Kidney epithelial cell (primary cell): ENCODE measurements around the gene SLC41A1. TPM values are rescaled to one million over a fixed set of nuclear protein-coding genes. Genes with fewer than 3 reads are reported as not detected.
A peak's percentile ranks its signal among the peaks of the same experiment; 100 is the strongest.

Source experiments
- DNase-seq: peaks from one replicate; pipeline ENCODE4 v3.0.0-alpha.2; 2010; ENCODE audit warnings: low read depth
- H3K27me3 ChIP-seq: 2 replicates; pipeline ENCODE4 v1.6.0; 2011; ENCODE audit warnings: low read length; ENCODE audit not compliant: control insufficient read depth, insufficient read depth
- H3K36me3 ChIP-seq: 2 replicates; pipeline ENCODE4 v1.5.1; 2011; ENCODE audit warnings: low read length; ENCODE audit not compliant: control insufficient read depth, insufficient read depth
- H3K4me3 ChIP-seq: 2 replicates; pipeline ENCODE4 v1.5.1; 2011; ENCODE audit warnings: low read depth, mild to moderate bottlenecking, control low read depth, low read length
- total RNA-seq: library from RNA; depleted of rRNA; stranded (reverse); fragments of >200 nt; gene quantifications from 2 replicates; pipeline ENCODE4 v1.2.3, GENCODE V29; 2015
- TF ChIP-seq, protein P1 (sequence below): IDR thresholded peaks from 2 replicates; pipeline ENCODE4 v1.5.1; 2011; ENCODE audit warnings: mild to moderate bottlenecking, moderate library complexity, low read length, control low read depth, inconsistent platforms; ENCODE audit not compliant: insufficient read depth, poor library complexity, severe bottlenecking

SLC41A1 gene
- total RNA-seq, 1 donor from 2014 or later: 20.9 TPM

DNA sequence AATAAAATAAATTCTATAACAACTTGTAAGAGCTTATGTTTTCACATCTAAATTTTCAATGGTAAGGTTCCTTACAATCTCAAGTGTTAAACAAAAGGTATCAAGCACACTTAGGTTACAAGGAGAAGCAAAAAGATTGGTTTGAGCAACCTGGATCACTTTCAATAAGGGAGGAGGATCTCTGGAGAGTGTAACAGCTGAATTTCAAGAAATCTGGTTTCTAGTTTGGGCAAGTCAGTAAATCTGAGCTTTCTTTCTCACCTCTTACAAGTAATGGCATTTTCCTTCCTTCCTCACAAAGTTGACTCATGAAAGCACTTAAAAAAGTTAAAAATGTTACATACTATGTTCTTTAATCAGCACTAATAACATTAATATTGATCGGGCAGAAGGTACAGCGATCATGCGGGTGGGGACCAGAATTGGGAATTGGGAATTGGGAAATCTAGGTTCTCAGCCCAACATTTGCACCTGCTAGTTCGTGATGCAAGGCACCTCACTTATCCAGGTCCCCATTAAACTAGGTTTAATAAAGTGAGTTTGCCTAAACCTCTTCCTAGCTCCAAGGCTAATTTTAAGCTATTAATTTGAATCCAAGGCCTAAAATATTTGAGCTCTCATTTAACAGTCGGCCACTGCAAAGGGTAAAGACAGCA is 66.1 kb downstream of the SLC41A1 start:
- DNase-seq: no peak
- no peaks in the 10 kb centered on the region for H3K27me3 ChIP-seq

DNA sequence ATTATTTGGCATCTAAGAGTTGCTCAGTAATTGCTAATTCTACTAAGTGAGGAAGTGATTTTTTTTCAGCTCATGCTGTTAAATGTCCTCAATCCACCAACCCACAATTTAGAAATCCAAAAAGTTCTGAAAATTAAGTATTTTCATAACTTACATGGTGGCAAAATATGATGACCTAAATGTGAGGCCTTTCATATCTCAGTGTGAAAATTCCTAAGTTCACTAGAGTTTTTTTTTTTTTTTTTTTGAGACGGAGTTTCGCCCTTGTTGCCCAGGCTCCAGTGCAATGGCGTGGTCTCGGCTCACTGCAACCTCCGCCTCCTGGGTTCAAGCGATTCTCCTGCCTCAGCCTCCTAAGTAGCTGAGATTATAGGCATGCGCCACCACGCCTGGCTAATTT is 68.6 kb downstream of the SLC41A1 start:
- H3K36me3 ChIP-seq: no peaks in the 10 kb centered on the region
- DNase-seq: no peak
- TF ChIP-seq, protein P1, sequence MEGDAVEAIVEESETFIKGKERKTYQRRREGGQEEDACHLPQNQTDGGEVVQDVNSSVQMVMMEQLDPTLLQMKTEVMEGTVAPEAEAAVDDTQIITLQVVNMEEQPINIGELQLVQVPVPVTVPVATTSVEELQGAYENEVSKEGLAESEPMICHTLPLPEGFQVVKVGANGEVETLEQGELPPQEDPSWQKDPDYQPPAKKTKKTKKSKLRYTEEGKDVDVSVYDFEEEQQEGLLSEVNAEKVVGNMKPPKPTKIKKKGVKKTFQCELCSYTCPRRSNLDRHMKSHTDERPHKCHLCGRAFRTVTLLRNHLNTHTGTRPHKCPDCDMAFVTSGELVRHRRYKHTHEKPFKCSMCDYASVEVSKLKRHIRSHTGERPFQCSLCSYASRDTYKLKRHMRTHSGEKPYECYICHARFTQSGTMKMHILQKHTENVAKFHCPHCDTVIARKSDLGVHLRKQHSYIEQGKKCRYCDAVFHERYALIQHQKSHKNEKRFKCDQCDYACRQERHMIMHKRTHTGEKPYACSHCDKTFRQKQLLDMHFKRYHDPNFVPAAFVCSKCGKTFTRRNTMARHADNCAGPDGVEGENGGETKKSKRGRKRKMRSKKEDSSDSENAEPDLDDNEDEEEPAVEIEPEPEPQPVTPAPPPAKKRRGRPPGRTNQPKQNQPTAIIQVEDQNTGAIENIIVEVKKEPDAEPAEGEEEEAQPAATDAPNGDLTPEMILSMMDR: no peak
- H3K4me3 ChIP-seq: no peak overlapping the region
- no peaks in the 10 kb centered on the region for H3K27me3 ChIP-seq

More for the DNA sequence above, 66.1 kb downstream of the SLC41A1 start:
- Histone ChIP-seq H3K4me3 (peak overlapping the region; percentile 10), H3K36me3 (no peaks in the 10 kb centered on the region)
- TF ChIP-seq, protein P1: no peak

DNA sequence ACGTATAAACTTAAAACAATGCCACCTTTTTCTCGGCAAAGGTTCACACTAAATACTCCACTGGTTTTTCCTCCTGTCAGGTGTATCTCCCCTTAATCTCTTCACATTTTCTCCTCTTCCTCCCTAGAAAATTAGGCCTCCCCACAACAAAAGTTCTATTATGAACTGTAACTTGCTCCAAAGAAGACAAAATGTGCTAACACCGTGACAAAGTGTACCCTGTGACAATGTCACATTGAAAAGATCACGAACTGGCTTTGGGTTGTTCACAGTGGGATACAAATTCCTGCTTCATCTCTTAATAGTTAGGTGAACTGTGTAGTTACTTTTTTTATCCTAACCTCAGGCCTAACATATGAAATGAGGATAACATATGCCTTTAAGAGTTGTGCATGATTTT is 69.0 kb downstream of the SLC41A1 start:
- no peak overlapping the region for H3K4me3 ChIP-seq
- no peaks in the 10 kb centered on the region for H3K36me3 ChIP-seq
- TF ChIP-seq, protein P1: no peak
- DNase-seq: no peak
- no peaks in the 10 kb centered on the region for H3K27me3 ChIP-seq

- H3K36me3 ChIP-seq: no peaks in the 10 kb centered on the region
- DNase-seq: no peak
- TF ChIP-seq, protein P1: no peak
- no peaks in the 10 kb centered on the region for H3K27me3 ChIP-seq
- H3K4me3 ChIP-seq: no peak overlapping the region
Measured at GRCh38 chr1:205741681-205742080, 71.3 kb downstream of the SLC41A1 start.

- TF ChIP-seq, protein P1: peak; percentile 16
Measured at GRCh38 chr1:205739348-205740160, 73.4 kb downstream of the SLC41A1 start.

More at GRCh38 chr1:205739348-205740160, 73.4 kb downstream of the SLC41A1 start:
- no peaks in the 10 kb centered on the region for H3K27me3 ChIP-seq
- H3K4me3 ChIP-seq: no peak overlapping the region
- no peaks in the 10 kb centered on the region for H3K36me3 ChIP-seq
- no peak for DNase-seq

Other genes with a start within 250 kb of the SLC41A1 start
- 16.1 and 16.7 TPM in 2 replicates for gene ELK4, start 181.2 kb downstream of the SLC41A1 start, total RNA-seq
- gene SLC45A3, start 132.7 kb downstream of the SLC41A1 start, total RNA-seq: 8.5 and 9.3 TPM in 2 replicates
- 63.9 and 72.6 TPM in 2 replicates for gene NUCKS1, start 63.0 kb downstream of the SLC41A1 start, total RNA-seq
- gene RAB29, start 37.7 kb downstream of the SLC41A1 start, total RNA-seq: 21.6 and 24.4 TPM in 2 replicates
- 0.04 and 1.8 TPM in 2 replicates for gene PM20D1, start 36.9 kb upstream of the SLC41A1 start, total RNA-seq
- not detected in 2 replicates for gene SLC26A9, start 130.3 kb upstream of the SLC41A1 start, total RNA-seq
- gene RAB7B, start 190.2 kb upstream of the SLC41A1 start, total RNA-seq: 0.13 TPM in 1 of 2 replicates, not detected in the other
- not detected in 2 replicates for gene CTSE, start 210.7 kb upstream of the SLC41A1 start, total RNA-seq
- gene RHEX, start 240.0 kb upstream of the SLC41A1 start, total RNA-seq: 0.42 and 0.82 TPM in 2 replicates